ENCODE measurements around the gene CADPS2.

CADPS2 gene

GRCh38 chr7:122886357-122887081, at the start of gene CADPS2:
Gene CADPS2 (minus strand): TSS chr7:122886460. CDS start chr7:122886337, 123 bp downstream.
- no peak for DNase-seq

DNA sequence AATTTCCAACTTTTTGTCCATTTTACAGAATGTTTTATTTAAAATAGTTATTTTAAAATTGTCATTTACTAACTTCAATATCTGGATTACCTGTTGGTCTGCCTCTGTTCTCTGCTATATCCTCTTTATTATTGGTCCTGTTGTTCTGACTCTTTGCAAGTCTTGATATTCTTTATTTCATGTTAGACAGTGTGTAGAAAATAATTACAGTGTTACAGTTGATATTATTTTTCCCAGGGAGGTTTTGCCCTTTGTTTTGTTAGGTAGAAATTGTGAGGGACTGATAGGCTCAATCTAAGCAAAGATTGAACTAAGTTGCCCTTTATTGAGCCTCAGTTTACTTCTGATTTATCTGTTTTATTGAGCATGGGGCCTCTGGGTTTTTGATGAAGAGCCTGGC, 49.4 kb upstream of the CADPS2 start:
- no peak for DNase-seq

DNA sequence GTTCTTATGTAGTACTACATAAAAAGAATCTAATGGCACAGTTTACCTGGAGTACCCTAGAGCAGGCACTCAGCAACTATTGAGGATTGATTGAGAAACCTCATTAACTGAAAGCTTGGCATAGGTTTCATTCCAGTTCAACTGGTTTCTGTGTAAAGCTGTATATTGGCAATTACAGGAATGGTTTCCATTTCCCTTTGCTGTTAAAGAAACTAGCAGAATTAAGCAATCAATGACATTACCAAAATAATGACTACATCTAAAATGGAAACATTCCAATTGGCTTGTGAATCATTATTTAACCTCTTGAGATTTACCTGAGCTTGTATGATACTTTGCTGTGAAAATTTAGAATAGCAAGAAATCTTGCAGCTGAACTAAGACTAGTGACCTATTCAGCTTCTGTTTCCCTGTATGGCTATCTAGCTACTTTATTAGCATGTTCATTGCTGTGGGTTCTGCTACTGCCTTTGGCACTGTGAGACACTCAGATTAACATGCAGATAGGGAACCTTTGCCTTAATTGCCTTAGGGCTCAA, 33.5 kb upstream of the CADPS2 start:
- DNase-seq = no peak

- no peak for DNase-seq
Observed at GRCh38 chr7:122914812-122915211, 28.6 kb upstream of the CADPS2 start.

DNA sequence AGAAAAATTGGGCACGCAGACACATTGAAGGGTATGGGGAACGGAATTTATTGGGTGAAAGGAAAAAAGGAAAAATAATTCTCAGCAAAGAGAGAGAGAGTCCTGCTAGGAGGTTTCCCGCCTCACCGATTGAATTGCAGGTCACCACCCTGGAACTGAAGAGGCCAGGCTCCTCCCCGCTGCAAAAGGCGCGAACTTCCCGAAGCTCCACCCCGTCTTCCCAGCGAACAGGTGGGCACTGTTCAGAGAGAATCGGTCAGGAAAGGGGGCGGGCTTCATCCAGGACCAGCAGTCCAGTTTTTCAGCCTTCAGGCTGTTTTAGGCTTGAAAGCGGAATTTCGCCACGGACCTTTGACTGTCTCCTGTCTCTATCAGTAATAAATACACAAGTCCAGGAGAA, 27.3 kb upstream of the CADPS2 start:
- no peak for DNase-seq

- no peak for DNase-seq
Observed at GRCh38 chr7:122902751-122903495, 16.7 kb upstream of the CADPS2 start.

DNA sequence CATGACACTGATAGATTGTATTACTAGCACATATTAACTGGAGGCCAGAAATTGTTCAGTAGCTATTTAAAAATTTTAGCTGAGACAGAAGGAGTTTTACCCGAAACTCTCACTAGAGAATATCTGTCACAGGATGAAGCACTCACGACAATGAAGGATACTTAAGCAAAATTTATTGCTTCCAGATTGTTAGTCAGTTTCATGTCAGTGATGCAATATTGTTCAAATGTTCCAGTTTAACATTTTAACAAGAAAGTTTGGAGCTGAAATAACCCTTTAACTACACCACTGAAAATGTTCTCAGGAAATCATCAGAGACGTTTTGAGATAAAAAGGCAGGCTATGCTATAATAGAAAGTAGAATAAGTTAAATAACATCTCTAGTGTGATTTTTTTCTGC, 15.0 kb upstream of the CADPS2 start:
- no peak for DNase-seq

DNA sequence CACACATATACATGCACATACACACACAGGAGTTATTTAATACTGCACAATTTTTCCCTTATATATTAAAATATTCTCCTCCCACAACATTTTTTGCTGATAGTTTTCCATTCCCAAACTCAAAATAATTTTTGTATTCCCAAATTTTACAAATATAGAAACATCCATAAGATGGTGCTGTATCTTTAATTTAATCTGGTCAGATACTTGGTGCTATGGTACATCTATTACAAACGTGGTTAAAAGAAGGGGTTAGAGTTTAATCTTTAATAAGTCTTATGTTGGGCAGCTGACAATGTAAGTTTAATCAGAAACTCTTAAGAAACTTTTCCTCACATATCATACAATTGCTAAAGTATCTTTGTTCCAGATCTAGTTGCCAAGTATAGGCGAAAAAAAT, 10.2 kb upstream of the CADPS2 start:
- DNase-seq = no peak

- DNase-seq = no peak
Observed at GRCh38 chr7:122893486-122893885, 7.2 kb upstream of the CADPS2 start.

DNA sequence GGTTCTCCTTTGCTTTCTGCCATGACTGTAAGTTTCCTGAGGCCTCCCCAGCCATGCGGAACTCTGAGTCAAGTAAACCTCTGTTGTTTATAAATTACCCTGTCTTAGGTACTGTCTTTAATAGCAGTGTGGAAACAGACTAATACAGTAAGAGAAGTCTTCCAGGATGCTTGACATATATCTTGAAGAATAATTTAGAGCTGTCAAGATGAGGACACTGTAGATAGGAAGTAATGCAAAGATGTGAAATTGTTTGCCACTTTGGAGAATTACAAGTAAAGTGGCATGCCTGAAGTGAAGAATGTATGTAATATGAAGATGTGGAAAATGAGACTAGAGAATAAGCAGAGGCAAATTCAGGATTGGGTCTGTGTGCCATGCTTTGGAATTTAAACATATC, 2.9 kb upstream of the CADPS2 start:
- no peak for DNase-seq

- DNase-seq = no peak
Observed at GRCh38 chr7:122887848-122888247, 1.6 kb upstream of the CADPS2 start.

GRCh38 chr7:122887198-122887597, 938 bp upstream of the CADPS2 start:
- DNase-seq = no peak

GRCh38 chr7:122885583-122886356, 490 bp downstream of the CADPS2 start:
- DNase-seq = no peak

DNA sequence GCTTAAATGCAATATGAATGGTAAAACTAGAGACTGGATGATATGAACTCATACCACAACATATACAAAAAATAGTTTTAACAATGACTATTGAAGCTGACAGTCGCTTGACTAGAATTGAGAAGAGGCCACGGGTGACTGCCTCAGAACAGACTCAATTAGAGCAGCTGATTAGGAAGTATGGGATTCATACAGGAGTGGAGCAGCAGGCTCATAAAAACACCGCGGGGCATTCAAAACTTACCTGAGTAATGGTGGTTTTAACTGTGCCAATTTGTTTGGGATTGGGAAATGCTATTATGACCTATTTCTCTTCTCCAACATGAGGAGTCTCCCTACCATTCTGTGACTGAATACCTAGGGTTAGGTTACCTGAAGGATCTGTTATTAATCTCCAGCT, 2.1 kb downstream of the CADPS2 start:
- no peak for DNase-seq

GRCh38 chr7:122883049-122883680, 3.1 kb downstream of the CADPS2 start:
- no peak for DNase-seq

DNA sequence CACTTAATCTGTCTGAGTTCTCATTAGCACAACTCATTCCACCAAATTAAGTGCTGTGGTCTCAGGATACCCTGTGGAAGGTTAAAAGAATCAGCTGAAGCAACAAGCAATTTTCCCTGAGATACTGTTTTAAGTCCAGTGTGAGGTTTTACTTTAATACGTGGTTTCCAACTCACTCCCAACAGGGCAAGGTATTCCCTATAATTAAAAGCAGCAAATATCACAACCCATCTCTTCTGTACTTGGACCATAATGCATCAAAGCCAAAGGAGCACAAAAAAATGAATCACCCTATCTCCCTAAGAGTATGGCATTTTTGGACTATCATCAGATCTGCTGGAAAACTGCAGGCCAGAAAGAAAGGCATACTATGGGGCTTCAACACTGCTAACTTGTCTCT, 4.9 kb downstream of the CADPS2 start:
- no peak for DNase-seq

- no peak for DNase-seq
Observed at GRCh38 chr7:122869260-122869659, 17.0 kb downstream of the CADPS2 start.

DNA sequence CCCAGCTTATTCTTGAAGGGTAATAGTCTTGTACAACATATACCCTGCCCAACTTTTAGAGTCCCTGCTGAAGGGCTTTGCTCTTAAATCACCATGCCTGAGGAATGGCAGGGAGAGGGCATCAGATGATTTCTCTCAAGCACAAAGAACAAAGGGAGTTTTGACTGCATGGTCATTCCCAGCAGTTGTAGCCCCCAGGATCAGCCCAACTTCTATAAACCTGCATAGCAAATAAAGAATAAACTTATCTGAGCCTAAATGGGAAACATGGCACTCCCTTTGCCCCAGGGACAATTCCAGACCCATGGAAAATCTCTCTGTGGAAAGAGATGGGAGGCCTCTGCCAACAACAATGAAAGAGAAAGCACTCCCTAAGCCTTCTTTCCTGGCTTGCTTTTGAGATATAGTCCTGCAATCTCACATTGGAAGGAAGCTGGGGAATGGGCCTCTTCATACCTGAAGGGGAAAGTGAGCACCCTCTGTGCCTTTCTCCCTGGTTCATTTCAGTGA, 18.7 kb downstream of the CADPS2 start:
- DNase-seq = no peak

- DNase-seq = no peak
Observed at GRCh38 chr7:122864838-122865237, 21.4 kb downstream of the CADPS2 start.

DNA sequence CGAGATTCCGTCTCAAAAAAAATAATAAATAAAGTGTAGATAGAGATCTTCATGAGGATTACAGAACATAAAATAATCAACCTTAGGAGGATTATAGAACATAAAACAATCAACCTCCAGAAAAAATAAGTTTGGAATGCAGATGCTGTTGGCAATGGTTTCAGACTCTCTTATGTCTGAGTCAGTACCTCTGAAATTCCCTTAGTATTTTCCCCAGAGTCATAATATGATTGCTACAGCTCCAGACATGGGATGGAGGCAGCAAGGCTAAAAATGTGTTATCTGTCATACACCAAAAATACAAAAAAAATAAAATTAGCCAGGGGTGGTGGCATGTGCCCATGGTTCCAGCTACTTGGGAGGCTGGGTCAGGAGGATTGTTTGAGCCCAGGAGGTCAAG, 22.2 kb downstream of the CADPS2 start:
- DNase-seq = no peak

DNA sequence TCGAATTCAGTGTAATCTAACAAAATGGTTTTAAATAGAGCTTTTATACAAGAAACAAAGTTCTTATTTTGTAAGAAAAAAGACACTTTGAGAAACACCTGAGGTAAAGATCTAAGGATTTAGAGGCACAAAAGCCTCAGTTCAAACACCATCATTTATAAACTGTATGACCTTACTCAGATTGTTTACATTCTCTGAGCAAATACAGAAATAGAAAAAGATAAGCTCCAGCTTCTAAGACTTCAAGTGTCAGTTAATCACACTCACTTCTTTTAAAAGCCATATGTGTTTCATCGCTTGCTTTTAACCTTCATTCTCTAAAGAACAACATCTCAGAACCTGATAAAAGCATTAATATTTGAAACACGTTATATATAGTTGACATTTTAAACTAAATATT, 27.9 kb downstream of the CADPS2 start:
- DNase-seq = no peak

DNA sequence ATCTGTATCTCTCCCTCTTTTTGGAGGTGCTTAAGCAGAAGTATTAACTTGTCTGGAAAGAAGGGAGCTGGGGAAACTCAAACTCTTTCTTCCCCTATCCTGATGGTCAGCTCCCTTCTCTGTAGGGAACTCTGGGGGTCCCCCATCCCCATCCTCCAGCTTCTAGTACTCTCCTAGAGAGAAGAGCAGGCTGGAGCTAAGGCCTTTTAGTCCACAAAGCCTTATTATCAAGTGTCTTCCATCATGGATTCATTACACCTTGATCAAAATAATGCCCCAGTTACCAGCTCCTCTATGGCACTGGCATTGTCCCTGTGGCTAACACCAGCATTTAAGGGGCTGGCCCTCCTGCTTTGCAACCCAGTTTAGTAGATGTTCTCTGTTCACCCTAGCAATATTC, 35.7 kb downstream of the CADPS2 start:
- no peak for DNase-seq

- DNase-seq = no peak
Observed at GRCh38 chr7:122849957-122850328, 36.3 kb downstream of the CADPS2 start.

All from activated T-cell treated with anti-CD3 and anti-CD28 coated beads for 4 hours (primary cell).